Activated CD4-positive, CD25-positive, alpha-beta regulatory T cell treated with anti-CD3 and anti-CD28 coated beads, Interleukin-2, amount 50 U/mL, for 72 hours (primary cell): ENCODE results near the gene SMC2.

Experiments used
- DNase-seq: peaks from one replicate; pipeline ENCODE4 v3.0.0; 2021

SMC2 gene

DNA sequence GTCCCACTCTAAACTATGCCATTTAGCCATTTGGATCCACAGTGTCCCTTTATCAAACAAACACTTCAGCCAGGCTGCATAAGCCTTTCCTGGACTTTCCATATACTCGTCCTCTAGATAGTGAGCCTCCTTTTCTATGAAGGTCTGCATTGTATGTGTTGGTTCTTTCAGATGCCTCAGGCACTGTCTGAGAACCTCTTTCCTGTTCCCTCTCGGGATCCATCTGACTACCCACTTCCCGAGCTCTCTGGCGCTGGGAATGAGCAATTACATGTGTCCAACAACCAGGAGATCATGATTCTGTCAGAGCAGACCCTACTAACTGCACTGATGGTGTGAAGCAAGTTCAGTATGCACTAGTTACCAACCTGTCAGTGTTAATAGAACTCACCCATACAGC lies 14.2 kb downstream of the SMC2 start:
- no peak for DNase-seq

DNA sequence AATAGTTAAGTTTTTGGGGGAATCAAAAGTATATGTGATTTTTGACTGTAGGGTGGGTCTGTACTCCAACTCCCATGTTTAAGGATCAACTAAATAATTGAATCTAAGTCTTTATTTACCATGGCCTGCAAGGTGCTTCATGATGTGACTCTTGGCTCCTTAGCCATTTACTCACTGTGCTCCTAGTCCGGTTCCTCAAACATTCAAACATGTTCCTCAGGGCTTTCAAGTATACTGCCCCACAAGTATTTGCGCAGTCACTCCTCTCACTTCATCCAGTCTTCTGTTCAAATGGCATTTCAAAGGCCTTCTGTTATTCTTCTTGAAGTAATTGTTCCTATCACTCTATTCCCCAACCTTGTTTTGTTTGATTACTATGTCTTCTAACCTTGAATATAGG lies 16.4 kb downstream of the SMC2 start:
- DNase-seq, result no peak

- DNase-seq, result no peak
These were observed 24.8 kb downstream of the SMC2 start for GRCh38 chr9:104118916-104119315.

GRCh38 chr9:104121022-104121421 lies 26.9 kb downstream of the SMC2 start:
- DNase-seq, result no peak

DNA sequence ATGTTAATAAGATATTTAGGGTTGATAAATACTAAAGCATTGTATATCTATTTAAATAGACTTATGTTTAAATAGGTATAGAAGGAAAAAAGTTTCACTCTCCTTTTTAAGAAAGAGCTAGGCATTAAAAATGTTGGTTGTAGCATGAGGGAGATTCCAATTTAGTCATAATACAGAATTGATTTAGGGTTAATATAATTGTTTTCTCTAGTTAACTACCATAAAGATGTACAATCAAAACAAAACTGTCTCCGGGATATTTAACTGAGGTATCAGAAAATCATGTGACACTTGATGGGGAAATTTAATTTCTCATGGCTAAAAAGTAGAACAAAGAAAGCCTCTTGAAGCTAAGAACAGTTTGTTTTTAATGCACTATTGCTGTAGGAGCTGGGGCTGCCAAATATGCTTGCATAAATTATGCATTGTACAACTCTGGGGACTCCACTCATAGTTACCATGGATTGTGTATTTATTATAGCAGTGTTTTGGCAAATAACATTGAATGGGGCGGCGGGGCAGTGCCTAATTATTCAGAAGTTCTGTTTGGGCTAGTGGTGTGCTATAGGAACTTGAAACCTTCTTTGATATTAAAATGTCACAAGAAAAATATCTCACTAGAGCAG lies 44.2 kb downstream of the SMC2 start:
- DNase-seq, result no peak

- DNase-seq, result no peak
These were observed 48.9 kb downstream of the SMC2 start for GRCh38 chr9:104142799-104143549.

- DNase-seq, result no peak
These were observed 49.4 kb downstream of the SMC2 start for GRCh38 chr9:104143550-104143910.

- no peak for DNase-seq
These were observed 50.2 kb downstream of the SMC2 start for GRCh38 chr9:104144336-104144735.

- no peak for DNase-seq
These were observed 79.0 kb downstream of the SMC2 start for GRCh38 chr9:104173067-104173466.

- DNase-seq, result no peak
These were observed 83.0 kb downstream of the SMC2 start for GRCh38 chr9:104177003-104177611.

- DNase-seq, result no peak
These were observed 83.6 kb downstream of the SMC2 start for GRCh38 chr9:104177676-104178075.
